ENCODE measurements around the gene C1GALT1. TPM values are rescaled to one million over a fixed set of nuclear protein-coding genes. Genes with fewer than 3 reads are reported as not detected.

The C1GALT1 gene
- total RNA-seq, 6 donors from 2014 or later: 11.5 to 75.9 (median 34.7) TPM

GRCh38 chr7:7271094-7271874 is 88.9 kb downstream of the C1GALT1 start:
- no peak for TF ChIP-seq POLR2AphosphoS5 (IDR thresholded peaks at IDR 0.05)
- Histone ChIP-seq H3K27me3 (no peaks in the 10 kb centered on the region), H3K4me1 (no peaks in the 10 kb centered on the region), H3K27ac (no peak overlapping the region), H3K4me3 (no peak overlapping the region), H3K36me3 (no peaks in the 10 kb centered on the region), H3K9me3 (no peaks in the 10 kb centered on the region)
- DNase-seq (no peak), ATAC-seq (ENCODE audit: low FRiP score in 2 of 2) (no peak)
- WGBS, 2 donors: 85 to 87% methylated on average over 9 to 10 of the region's 10 CpGs

GRCh38 chr7:7272294-7272693 is 90.0 kb downstream of the C1GALT1 start:
- H3K9me3 ChIP-seq: no peaks in the 10 kb centered on the region
- H3K27me3 ChIP-seq: no peaks in the 10 kb centered on the region
- no peak for TF ChIP-seq POLR2A (IDR thresholded peaks at IDR 0.05)
- no peak for TF ChIP-seq CTCF (IDR thresholded peaks at IDR 0.05)
- no peak for TF ChIP-seq EP300 (IDR thresholded peaks at IDR 0.05)
- TF ChIP-seq POLR2AphosphoS5 (IDR thresholded peaks at IDR 0.05): no peak
- DNase-seq: no peak
- no peak overlapping the region for H3K27ac ChIP-seq
- WGBS, 2 donors: 94 to 95% methylated on average over 1 of the region's 1 CpG
- no peaks in the 10 kb centered on the region for H3K36me3 ChIP-seq
- no peak for ATAC-seq (ENCODE audit: low FRiP score in 2 of 2)
- H3K4me3 ChIP-seq: no peak overlapping the region
- no peaks in the 10 kb centered on the region for H3K4me1 ChIP-seq

GRCh38 chr7:7274782-7275181 is 92.4 kb downstream of the C1GALT1 start:
- DNase-seq (no peak), ATAC-seq (ENCODE audit: low FRiP score in 2 of 2) (no peak)
- Histone ChIP-seq H3K27me3 (no peaks in the 10 kb centered on the region), H3K36me3 (no peaks in the 10 kb centered on the region), H3K4me1 (no peaks in the 10 kb centered on the region), H3K4me3 (no peak overlapping the region), H3K27ac (no peak overlapping the region), H3K9me3 (no peaks in the 10 kb centered on the region)
- WGBS, 2 donors: 67 to 78% methylated on average over 3 of the region's 3 CpGs
- TF ChIP-seq CTCF (IDR thresholded peaks at IDR 0.05) (no peak), EP300 (IDR thresholded peaks at IDR 0.05) (no peak), POLR2AphosphoS5 (IDR thresholded peaks at IDR 0.05) (no peak), POLR2A (IDR thresholded peaks at IDR 0.05) (no peak)

DNA sequence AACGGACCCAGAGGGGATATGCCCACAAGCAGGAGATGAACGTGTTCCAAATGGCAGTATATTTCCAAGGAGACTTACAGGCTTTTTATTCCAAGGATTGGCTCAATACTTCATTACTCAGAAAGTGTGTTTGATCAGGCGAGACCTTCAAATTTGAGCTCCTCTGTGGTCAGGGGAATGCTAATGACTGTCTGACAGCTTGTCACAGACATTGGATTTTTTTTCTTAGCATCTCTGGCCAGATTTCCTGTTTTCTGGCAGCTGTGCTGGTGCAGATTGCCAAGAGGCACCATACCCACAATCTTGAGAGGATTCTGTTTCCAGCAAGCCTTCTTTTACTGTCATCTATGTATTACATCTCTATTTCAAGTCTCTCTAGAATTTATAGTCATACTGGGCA is 93.8 kb downstream of the C1GALT1 start:
- TF ChIP-seq POLR2A (IDR thresholded peaks at IDR 0.05) (no peak), CTCF (IDR thresholded peaks at IDR 0.05) (no peak), EP300 (IDR thresholded peaks at IDR 0.05) (no peak), POLR2AphosphoS5 (IDR thresholded peaks at IDR 0.05) (no peak)
- ATAC-seq (ENCODE audit: low FRiP score in 2 of 2): no peak
- Histone ChIP-seq H3K36me3 (no peaks in the 10 kb centered on the region), H3K4me3 (no peak overlapping the region), H3K27me3 (no peaks in the 10 kb centered on the region), H3K27ac (no peak overlapping the region), H3K4me1 (no peaks in the 10 kb centered on the region), H3K9me3 (no peaks in the 10 kb centered on the region)
- DNase-seq: no peak
- 44 to 72% methylated on average over 3 of the region's 3 CpGs for WGBS, 2 donors

DNA sequence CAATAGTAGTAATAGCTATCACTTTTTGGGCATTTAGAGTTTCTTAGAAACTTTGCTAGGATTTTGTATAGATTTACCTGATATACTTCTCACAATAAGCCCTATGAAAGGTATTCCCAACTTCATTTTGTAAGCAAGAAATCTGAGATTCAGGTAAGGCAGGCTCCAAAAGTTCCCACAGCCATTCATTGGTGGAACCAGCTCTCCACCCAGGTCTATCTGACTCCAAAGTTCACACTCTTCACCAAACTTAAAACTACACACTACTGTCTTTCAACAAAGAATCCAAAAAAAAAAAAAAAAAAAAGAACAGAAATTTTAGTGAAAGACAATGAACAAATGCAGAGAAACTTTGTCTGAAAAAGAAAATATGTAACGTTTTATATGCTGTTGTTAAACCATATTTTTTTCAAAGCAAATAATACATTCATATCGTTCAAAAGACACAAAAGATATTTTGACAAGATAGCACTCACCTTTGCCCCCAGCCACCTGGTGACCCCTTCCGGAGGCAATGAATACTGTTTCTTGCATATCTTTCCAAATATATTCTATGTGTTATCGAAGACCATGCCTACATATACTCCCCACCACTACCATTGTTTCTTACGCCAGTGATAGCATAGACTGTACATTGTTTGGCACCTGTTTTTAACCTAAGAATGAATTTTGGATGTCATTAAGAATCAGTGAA is 108.2 kb downstream of the C1GALT1 start:
- Histone ChIP-seq H3K4me3 (no peak overlapping the region), H3K27ac (no peak overlapping the region), H3K9me3 (peaks cover 0 to 4% (median 0%) of the 10 kb centered on the region in 4 donors), H3K36me3 (no peaks in the 10 kb centered on the region), H3K27me3 (no peaks in the 10 kb centered on the region), H3K4me1 (no peaks in the 10 kb centered on the region)
- ATAC-seq (ENCODE audit: low FRiP score in 2 of 2): no peak
- no peak for TF ChIP-seq POLR2AphosphoS5 (IDR thresholded peaks at IDR 0.05)
- DNase-seq: no peak
- 79 to 92% methylated on average over 5 of the region's 5 CpGs for WGBS, 2 donors

Data from upper lobe of left lung (tissue), 6 donors.